ENCODE results near the gene NPEPPS.

The NPEPPS gene

GRCh38 chr17:47603830-47604597, 73.1 kb downstream of the NPEPPS start:
- H3K27ac ChIP-seq = no peak overlapping the region
- peak; percentile 29 for DNase-seq
- no peak for TF ChIP-seq CTCF (IDR thresholded peaks at IDR 0.05; ENCODE audit: low read depth, low read length)

GRCh38 chr17:47604598-47604927, 73.7 kb downstream of the NPEPPS start:
- Histone ChIP-seq H3K27ac (no peak overlapping the region), H3K9me3 (ENCODE audit: severe bottlenecking) (no peaks in the 10 kb centered on the region), H3K36me3 (peaks cover 90% of the 10 kb centered on the region), H3K27me3 (ENCODE audit: insufficient read depth, low read depth, severe bottlenecking) (no peaks in the 10 kb centered on the region), H3K4me3 (ENCODE audit: low read depth, low read length) (no peak overlapping the region)
- TF ChIP-seq CTCF (IDR thresholded peaks at IDR 0.05; ENCODE audit: low read depth, low read length) = no peak
- DNase-seq = no peak

More at GRCh38 chr17:47603830-47604597, 73.1 kb downstream of the NPEPPS start:
- H3K36me3 ChIP-seq = peaks cover 90% of the 10 kb centered on the region
- H3K9me3 ChIP-seq (ENCODE audit: severe bottlenecking) = no peaks in the 10 kb centered on the region
- no peaks in the 10 kb centered on the region for H3K27me3 ChIP-seq (ENCODE audit: insufficient read depth, low read depth, severe bottlenecking)
- no peak overlapping the region for H3K4me3 ChIP-seq (ENCODE audit: low read depth, low read length)

GRCh38 chr17:47605011-47605410, 74.1 kb downstream of the NPEPPS start:
- no peak for DNase-seq
- no peaks in the 10 kb centered on the region for H3K27me3 ChIP-seq (ENCODE audit: insufficient read depth, low read depth, severe bottlenecking)
- H3K27ac ChIP-seq = no peak overlapping the region
- peaks cover 89% of the 10 kb centered on the region for H3K36me3 ChIP-seq
- no peaks in the 10 kb centered on the region for H3K9me3 ChIP-seq (ENCODE audit: severe bottlenecking)
- no peak overlapping the region for H3K4me3 ChIP-seq (ENCODE audit: low read depth, low read length)
- no peak for TF ChIP-seq CTCF (IDR thresholded peaks at IDR 0.05; ENCODE audit: low read depth, low read length)

- DNase-seq = no peak
- Histone ChIP-seq H3K27ac (no peak overlapping the region), H3K9me3 (ENCODE audit: severe bottlenecking) (no peaks in the 10 kb centered on the region), H3K27me3 (ENCODE audit: insufficient read depth, low read depth, severe bottlenecking) (no peaks in the 10 kb centered on the region), H3K36me3 (peaks cover 81% of the 10 kb centered on the region), H3K4me3 (ENCODE audit: low read depth, low read length) (no peak overlapping the region)
- no peak for TF ChIP-seq CTCF (IDR thresholded peaks at IDR 0.05; ENCODE audit: low read depth, low read length)
Observed at GRCh38 chr17:47607481-47607880, 76.6 kb downstream of the NPEPPS start.

GRCh38 chr17:47611372-47612350, 80.8 kb downstream of the NPEPPS start:
- Histone ChIP-seq H3K27me3 (ENCODE audit: insufficient read depth, low read depth, severe bottlenecking) (no peaks in the 10 kb centered on the region), H3K27ac (no peak overlapping the region; the same call in 1 of the 2 replicates), H3K9me3 (ENCODE audit: severe bottlenecking) (no peaks in the 10 kb centered on the region), H3K36me3 (peaks cover 79% of the 10 kb centered on the region), H3K4me3 (ENCODE audit: low read depth, low read length) (no peak overlapping the region)
- no peak for TF ChIP-seq CTCF (IDR thresholded peaks at IDR 0.05; ENCODE audit: low read depth, low read length)
- no peak for DNase-seq
